Fibroblast of skin of scalp (primary cell): ENCODE results near the gene EXOC3.

Source experiments
- DNase-seq: peaks from one replicate; pipeline ENCODE4 v3.0.0-alpha.2; 2013

The EXOC3 gene

DNA sequence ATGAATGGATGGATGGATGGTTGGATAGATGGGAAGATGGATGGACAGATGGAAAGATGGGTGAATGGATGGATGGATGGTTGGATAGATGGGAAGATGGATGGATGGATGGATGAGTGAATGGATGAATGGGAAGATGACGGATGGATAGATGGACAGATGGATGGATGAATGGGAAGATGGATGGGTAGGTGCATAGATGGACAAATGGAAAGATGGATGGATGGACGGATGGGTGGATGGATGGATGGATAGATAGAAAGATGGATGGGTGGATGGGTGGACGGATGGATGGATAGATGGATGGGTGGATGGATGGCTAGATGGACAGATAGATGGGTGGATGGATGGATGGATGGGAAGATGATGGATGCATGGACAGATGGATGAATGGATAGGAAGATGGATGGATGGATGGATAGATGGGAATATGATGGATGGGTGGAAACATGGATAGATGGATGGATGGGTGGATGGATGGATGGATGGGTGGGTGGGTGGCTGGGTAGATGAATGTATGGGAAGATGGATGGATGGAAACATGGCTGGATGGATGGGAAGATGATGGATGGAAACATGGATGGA lies 16.5 kb upstream of the EXOC3 start:
- no peak for DNase-seq

DNA sequence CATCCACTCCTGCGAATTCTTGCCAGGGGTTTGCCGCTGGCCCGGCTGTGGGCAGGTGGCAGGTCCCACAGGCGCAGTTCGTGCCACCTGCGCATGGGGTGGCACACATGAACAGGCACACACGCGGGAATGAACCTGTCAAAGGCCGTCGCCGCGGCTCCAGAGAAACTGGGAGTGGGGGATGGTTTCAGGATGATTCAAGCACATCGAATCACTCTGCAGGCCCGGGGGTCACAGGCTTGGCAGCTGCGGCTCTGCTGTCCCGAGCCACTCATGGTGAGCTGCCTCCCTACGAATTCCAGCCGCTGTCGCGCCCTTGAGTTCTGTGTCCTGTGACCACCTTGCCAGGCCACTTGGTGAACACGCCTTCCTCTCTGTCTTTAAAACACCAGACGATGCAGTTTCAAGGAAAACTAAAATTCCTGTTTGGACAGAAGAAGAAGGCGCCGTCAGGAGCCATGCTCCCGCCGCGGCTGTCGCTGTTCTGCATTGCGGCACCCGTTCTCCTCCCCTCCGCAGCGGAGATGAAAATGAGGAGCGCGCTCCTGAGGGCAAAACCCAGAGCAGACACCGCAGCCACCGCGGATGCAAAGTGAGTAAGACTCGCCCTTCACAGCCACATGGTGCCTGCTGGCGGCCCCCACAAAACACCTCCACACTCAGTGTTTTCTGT lies 15.4 kb upstream of the EXOC3 start:
- no peak for DNase-seq

DNA sequence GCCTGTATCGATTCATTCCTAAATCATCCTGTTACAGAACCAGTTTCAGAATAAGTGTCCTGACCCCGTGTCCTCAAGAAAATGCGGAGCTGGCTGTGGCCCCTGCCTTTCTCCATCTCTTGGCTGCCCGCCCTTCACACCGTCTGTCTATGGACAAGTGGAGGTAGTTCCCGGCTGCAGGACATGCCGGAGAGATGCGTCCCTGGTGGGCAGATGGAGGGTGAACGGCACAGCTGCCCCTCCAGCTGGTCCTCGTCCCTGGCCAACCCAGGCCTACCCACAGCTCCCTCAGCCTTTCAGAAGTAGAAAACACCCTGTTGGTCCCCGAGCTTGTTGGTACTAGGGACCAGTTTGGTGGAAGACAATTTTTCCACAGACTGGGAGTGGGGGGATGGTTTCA lies 14.8 kb upstream of the EXOC3 start:
- no peak for DNase-seq

DNA sequence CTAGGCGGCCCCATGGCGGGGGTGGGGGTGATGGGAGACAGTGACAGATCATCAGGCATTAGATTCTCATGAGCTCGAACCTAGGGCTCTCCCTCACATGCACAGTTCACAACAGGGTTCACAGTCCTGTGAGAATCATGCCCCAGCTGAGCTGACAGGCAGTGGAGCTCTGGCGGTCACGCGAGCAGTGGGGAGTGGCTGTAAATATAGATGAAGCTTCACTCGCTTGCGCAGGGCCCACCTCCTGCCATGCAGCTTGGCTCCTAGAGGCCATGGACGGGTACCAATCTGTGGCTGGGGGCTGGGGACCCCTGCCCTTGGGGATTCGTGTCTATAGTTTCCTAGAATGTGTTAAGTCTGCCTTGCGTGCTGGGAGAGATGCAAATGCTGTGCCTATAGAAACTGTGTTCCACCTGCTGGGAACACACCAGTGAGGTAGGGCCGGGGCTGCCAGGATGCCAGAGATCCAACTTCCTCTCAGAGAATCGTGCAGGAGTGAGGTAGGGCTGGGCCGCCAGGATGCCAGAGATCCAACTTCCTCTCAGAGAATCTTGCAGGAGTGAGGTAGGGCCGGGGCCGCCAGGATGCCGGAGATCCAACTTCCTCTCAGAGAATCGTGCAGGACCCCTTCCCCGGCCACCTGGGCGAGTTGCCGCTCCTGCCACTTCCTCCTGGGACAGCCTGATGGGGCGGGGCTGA lies 14.1 kb upstream of the EXOC3 start:
- no peak for DNase-seq

DNA sequence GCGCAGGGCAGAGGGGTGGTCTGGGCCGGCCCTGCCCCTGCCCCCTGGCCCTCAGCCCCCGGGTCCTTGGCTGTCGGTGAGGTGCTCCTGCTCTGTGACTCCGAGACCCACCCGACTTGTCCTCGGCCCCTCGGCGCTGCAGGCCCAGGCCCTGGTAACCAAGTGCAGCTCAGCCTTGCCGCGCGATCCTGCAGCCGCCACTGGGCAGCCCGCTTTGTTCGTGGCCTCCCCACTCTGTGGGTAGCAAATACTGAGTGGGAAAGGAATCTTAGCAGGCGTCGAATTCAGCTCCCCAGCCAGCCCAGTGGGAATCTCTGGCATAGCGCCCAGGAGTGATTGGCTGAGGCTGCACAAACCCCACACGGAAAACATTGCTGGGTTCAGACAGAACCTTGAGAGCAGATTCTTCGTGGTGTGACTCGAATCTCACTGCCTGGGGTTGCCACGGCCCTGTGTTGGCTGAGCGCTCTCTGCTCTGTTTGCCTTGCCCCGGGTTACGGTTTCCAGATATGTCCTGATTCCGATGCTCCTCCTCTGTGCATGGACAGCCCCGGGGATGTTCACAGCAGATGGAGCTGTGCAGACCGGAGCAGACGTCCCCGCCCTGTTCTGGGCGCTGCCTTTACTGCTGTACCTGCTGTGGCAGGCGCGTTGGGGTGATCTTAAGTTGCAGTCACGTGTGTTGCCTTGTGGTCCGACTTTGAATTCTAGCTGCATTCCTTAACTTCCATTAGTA lies 13.4 kb upstream of the EXOC3 start:
- DNase-seq = peak; percentile 86

DNA sequence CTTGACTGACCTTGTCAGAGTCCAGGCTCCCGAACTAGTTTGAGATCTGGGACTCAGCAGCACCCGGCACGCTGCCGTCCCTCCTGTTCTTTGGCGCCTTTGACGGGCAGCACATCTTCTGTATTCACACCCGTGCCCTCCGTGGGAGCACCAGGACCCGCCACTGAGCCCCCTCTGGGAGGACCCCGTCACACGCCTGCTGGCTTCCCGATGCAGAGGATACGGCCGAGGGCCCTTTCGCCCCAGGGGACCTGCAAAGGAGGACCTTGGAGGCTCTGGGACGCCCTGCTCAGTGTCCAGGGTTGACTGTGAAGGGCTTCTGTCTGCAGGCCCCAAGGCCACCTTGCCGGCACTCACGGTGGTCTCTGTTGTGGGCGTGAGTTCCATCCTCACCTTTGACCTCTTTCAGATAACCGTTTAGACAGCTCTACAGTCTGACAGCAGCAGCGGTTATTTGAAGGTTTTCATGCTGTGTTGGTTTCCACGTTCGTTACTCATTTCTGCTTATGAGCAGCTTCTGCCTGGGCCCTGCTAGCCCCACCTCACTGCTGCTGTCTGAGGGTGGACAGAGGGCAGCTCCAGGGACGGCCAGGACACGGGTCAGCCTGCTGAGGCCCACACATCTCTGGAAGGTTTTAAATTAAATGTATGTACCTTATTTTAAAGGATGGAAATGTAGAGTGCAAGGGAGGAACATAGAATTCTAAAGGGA lies 12.6 kb upstream of the EXOC3 start:
- DNase-seq = no peak

DNA sequence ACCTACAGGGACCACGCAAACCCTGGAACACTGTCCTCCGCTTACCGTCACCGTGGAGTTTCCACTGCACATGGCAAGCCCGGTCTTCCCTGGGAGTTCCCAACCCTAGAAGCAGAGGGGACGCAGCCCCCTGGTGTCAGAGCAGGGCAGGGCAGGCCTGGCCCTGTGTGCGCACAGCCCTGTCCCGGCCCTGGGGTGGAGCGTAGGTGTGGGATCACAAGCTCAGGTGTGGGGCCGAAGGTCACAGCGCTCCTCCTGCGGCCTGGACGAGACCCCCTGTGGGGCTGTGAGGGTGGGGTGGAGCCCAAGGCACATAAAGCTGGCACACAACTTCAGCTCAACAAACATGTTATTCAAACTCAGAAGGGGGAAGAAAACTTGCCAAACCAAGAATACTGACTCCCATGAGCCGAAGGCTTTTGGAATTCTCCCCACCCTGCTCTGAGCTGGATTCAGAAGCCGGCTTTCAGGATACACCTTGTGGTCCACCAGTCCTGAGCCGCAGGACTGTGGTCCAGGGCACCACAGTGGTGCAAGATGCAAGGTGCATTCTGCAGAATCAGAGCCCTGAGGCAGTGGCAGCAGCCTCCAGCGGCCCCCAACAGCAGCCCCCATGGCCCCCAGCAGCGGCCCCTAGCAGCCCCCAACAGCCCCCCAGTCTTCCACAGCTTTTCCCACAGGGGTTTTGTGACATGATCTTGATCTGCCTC lies 11.8 kb upstream of the EXOC3 start:
- DNase-seq = peak; percentile 59

DNA sequence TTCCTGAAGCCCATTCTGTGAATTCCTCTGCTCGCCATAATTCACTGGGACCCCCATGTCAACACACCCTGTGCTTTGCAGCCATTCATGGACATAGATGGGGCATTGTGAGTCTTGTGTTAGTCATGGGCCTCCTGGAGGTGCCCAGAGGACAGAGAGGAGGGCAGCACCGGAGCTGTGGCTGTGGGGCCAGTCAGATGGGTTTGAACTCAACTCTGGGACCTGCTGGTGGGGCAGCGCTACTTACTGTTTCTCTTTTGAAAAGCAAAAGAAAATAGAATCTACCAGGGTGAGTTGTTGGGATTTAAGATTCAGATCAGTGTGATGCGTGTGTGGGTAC lies 11.3 kb upstream of the EXOC3 start:
- DNase-seq = no peak

DNA sequence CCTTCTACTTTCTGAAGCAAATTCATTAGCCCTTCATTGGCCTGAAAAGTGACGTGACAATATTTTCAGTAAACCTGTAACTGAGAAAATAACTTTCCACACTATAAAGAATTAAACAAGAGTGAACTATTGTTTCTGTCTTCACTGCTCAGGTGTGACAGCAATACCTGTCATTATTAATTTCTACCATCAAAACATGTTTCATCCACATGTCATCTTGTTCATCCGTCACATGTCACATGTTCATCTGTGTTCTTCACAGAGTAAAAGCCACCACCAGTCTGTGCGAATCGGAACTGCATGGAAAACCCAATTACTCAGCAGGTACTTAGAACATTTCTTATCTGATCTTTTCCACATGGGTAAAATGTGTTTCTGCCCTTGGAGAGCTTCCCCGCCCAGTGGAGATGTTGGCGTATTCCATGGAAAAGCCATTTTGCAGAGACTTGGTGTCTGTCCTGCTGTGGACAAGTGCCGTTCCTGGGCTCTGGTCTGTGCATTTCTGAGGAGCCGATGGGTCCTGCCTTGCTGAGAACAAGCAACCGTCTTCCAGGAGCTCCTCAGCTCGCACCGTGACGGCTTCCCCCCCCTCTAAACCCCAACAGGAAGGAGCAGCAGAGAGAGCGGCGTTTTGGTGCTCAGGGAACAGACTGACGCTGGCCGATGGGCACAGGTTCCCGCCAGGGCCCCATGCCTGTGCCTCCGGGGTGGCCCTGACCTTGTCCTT lies 10.6 kb upstream of the EXOC3 start:
- DNase-seq = no peak

DNA sequence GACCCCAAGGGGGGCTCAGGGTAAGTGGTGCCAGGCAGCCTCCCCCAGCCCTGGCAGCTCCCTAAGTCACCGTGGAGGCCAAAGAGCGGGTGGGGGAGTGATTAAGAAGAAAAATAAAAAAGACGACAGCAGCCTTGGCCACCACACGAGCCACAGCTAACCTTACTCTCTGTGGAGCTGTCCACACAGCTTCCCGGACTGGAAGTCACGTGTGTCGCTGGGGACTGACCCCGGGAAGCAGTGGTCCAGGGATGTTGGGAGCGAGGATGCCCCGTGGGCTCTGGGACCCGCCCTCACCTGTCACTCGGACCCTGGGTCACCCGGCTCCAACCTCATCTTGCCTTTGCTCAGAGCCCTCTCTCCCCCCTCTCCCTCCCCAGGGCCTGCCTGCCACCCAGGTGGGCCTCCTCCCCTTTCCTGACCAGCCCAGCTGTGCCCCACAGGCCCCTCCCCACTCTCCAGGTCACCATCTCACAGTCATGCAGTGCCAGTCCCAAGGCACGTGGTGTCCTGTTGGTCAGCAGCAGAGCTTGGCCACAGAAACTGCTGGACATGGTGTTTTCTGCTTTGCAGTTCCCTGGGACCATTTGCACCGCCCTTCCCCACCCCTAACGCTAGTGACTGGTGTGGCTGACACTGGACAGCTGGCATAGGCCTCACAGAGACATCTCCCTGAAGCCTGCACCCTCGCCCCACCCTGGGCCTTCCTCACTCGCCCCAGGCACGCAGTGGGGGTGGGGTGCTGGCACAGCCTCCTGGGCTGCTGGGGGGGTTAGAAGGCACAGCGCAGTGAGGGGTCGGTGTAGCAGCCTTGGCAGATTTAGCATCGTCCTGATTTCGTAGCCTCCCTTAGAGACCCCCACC lies 9.8 kb upstream of the EXOC3 start:
- DNase-seq = no peak

DNA sequence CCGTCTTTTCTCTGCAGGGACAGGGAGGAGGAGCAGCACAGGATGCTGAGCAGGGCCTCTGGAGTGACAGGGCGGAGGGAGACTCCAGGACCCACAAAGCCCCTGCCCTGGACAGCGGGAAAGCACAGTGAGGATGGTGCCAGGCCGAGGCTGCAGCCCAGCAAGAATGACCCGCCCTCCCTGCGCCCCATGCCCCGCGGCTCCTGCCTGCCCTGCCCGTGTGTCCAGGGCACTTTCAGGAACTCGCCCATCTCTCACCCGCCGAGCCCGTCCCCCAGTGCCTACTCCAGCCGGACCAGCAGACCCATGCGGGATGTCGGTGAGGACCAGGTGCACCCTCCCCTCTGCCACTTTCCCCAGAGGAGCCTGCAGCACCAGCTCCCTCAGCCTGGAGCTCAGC lies 9.1 kb upstream of the EXOC3 start:
- DNase-seq = no peak

DNA sequence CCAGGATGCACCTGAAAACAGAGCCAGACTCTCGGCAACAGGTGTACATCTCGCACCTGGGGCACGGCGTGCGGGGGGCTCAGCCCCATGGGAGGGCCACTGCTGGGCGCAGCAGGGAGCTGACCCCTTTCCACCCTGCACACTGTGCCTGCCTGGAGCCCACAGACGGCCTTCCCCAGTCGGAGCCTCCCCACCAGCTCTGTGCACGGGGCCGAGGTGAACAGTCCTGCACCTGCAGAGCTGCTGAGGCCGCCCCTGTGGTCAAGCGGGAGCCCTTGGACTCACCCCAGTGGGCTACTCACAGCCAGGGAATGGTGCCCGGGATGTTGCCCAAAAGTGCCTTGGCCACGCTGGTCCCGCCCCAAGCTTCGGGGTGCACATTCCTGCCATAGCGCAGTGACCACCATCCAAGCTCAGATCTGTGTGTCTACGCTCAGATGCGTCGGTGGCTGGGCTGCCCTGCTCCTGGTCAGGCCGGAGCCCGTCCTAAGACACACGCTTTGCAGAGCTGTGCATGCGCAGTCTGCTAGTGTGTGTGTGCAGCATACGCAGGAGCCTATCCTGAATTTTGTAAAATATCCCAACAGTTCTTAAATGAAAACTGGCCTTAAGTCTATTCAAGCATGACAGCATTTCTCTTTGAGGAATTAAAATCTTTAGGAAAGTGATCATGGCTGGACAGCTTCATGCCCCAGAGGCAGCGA lies 8.4 kb upstream of the EXOC3 start:
- DNase-seq = no peak

DNA sequence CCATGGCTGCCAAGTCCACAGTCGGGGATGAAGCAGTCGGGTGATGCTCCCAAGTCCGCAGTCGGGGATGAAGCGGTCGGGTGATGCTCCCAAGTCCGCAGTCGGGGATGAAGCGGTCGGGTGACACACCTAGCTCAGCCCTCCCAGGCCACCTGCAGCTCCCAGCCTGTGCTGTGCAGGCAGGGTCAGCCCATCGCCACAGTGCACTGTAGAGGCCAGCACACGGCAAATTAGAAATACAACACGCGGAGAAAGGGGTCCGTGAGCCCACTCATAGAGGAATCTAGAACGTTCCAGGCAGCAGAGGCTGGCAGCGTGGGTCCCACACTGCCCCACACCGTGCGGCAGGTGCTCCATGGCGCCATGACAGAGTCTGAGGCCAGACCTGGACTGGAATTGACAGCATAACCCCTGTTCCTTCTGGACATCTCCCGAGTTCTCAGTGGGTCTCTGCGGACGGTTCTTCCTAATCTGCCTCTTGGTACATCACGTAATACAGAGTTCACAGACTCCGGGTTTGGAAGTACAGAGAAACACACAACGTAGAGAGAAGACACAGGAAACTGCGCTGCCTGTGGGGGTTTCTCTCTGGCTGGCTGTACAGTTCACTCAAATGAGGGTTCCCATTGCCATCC lies 7.7 kb upstream of the EXOC3 start:
- DNase-seq = no peak

DNA sequence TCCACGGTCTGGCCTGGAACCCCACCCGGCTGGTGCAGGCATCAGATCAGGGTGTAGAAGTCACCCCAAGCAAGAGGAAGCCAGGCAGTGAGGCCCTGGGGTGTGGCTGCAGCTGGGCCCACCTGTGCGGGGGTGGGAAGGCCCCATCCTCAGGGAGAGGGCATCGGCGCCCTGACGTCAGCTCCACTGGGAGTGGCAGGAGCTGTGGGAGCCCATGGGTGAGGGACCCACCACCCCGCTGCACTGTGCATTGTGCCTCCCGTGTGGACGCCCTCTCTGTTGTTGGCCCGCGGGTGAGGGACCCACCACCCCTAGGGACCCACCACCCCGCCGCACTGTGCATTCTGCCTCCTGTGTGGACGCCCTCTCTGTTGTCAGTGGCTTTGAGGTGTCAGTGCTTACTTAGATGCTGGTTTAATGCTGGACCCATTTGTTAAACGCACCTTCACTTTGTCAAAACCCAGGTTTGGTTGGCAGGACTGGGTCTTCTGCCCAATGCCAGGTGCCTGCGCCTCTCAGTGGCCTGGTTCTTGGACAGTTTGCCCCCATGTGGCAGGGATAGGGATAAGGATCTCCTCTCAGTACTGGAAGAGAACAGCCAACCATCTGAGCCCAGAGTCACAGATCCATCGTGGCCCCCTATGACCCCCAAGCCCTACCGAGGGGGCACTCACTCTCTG lies 6.9 kb upstream of the EXOC3 start:
- peak; percentile 39 for DNase-seq

DNA sequence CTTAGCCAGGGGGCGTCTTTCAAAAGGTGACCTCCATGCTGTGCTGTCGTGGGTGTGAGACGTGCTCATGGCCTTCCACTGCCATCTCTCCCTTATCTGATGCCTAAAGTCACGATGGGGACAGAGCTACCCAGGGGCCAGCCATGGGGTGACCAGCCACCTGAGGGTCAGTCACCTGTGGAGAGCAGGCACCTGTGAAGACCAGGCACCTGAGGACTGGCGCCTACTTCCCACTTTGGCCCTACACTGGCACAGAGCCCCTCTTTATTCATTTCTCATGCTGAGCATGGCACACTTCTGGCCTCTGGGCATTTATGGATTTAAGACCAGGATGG lies 6.4 kb upstream of the EXOC3 start:
- no peak for DNase-seq

DNA sequence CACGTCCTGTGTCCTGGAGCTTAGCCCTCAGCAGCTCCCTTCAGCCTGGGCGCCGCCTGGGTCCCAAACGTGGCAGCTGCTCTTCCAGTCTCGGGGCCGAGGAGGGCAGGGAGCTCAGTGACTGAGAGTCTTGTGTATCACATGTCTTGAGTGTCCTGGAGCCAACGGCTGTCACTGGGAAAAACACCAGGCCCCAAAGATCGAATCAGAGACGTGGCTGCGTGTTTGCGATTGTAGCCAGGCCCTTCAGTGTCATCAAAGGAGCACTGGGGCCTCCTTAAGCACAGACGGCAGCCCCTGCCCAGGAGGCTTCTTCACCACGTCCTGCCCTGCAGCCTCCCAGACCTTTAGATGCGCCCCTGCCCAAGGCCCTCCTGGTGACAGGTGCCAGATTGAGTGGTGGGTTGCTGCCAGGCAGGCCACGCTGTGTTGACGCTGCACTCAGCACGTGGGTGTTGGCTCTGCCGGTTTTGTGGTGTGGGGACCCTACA lies 5.7 kb upstream of the EXOC3 start:
- DNase-seq = no peak

DNA sequence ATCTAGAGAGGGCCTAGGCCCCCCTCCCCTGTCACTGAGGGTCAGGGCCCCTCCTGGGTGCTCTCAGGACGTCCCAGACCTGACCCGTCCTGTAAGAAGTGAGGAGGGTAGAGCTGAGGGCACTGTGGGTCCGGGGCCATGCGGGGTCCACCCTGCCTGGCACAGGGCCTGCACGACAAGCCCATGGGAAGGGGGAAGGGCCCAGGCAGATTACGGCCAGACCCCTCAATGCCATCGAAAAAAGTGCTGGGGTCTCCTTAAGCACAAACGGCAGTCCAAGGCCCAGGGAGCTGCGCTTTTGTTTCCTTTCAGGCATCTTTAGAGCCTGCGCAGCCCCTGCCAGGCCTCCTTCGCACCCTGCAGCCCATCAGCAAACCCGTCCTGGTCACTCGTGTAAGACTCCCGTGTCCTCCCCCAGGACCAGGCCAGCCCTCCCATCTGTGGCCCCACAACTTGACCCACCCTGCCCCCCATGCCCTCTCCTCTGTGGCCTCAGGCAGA lies 4.4 kb upstream of the EXOC3 start:
- no peak for DNase-seq

DNA sequence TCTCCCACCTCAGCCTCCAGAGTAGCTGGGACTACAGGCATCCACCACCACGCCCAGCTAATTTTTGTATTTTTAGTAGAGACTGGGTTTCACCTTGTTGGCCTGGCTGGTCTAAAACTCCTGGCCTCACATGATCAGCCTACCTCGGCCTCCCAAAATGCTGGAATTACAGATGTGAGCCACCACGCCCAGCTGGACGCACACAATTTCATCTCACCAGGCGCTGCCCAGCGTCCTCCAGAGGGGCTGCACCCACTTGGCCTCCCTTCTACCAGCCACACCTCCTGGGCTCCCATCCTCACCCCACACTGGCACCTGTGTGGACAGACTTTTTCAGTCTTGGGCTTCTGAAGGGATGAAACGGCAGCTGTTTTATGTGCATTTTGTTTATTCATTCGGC lies 3.8 kb upstream of the EXOC3 start:
- no peak for DNase-seq

DNA sequence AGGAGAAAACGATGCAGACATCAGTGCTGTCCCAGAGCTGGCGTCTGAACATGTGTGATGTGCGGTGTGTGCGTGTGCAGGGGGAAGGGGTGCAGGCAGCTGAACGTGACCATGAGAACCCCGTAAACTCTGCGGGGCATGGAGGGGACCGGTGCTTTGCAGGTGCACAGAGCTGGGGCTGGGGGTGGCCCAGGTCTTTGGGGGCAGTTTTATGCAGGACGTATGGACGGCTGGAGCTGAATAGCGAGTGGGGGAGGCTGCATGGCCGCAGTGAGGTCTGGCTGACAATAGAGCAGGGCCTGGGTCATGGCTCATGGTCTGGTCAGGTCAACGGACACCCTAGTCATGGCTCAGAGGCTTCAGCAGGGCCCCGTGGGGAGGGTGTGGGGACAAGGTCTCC lies 3.3 kb upstream of the EXOC3 start:
- DNase-seq = no peak
